ENCODE data around the gene C2CD4C. TPM values are rescaled to one million over a fixed set of nuclear protein-coding genes. Genes with fewer than 3 reads are reported as not detected.
"Not testable (repeated sequence)": the region's sequence is repeated elsewhere in the genome, so short reads cannot be mapped to it uniquely, and the experiment has no call there.

C2CD4C gene
- total RNA-seq, 1 experiment from 2014 or later, result 0.73 TPM

DNA sequence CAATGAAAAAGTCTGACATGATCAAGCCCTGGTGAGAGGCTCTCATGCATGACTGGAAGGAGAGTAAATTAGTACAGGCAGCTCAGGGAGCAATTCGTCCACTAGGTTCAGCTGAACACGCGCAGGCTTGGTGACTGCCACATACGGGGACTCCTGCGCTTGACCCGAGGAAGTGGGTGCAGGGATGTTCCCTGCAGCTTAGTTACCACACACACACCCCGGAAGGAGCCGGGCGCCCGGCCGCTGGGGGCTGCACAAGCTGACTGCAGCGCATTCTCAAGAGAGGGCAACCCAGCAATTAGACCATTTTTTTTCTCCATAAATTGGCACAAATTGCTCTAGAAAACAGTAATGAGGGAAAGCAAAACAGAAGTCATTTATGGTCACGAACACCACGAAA, 41.4 kb downstream of the C2CD4C start:
- Histone ChIP-seq H3K4me3 (no peak overlapping the region), H3K27ac (no peak overlapping the region), H3K36me3 (no peaks in the 10 kb centered on the region), H3K4me1 (no peaks in the 10 kb centered on the region), H3K27me3 (peaks cover under 1% of the 10 kb centered on the region; the same call in 1 of the 2 replicates), H3K9me3 (replicated peaks) (no peaks in the 10 kb centered on the region)
- DNase-seq, result no peak

- H3K4me3 ChIP-seq, result no peak overlapping the region
- DNase-seq, result no peak
- H3K9me3 ChIP-seq (replicated peaks), result no peaks in the 10 kb centered on the region
- no peaks in the 10 kb centered on the region for H3K4me1 ChIP-seq
- no peaks in the 10 kb centered on the region for H3K27me3 ChIP-seq
- no peaks in the 10 kb centered on the region for H3K36me3 ChIP-seq
- H3K27ac ChIP-seq, result no peak overlapping the region
These were observed 42.0 kb downstream of the C2CD4C start for GRCh38 chr19:366951-367350.

DNA sequence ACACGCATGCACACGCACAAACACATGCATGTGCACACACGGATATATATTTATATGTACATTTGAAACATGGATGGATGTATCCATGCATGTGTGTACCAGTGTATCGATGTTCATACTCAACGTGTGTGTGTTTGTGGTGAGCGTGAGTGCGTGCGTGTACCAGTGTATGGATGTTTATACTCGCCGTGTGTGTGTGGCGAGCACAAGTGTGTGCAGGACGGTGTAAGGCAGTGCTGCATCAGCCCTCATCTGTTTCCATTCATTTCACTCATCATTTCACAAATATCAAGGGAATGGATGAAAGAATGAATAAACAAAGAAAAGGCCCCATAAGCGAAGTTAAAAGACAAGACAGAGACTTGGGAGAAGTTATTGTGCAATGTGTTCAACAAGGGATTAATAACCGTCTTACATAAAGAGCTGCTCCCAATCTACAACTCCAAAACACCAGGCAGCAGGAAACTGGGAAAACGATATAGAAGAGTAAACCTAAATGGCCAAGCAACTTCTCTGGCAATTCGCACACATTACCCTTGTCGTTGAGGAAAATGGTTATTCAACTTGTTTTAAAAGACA, 42.7 kb downstream of the C2CD4C start:
- no peak for DNase-seq
- Histone ChIP-seq H3K36me3 (no peaks in the 10 kb centered on the region), H3K27me3 (no peaks in the 10 kb centered on the region), H3K4me3 (no peak overlapping the region), H3K9me3 (replicated peaks) (no peaks in the 10 kb centered on the region), H3K27ac (no peak overlapping the region), H3K4me1 (no peaks in the 10 kb centered on the region)

DNA sequence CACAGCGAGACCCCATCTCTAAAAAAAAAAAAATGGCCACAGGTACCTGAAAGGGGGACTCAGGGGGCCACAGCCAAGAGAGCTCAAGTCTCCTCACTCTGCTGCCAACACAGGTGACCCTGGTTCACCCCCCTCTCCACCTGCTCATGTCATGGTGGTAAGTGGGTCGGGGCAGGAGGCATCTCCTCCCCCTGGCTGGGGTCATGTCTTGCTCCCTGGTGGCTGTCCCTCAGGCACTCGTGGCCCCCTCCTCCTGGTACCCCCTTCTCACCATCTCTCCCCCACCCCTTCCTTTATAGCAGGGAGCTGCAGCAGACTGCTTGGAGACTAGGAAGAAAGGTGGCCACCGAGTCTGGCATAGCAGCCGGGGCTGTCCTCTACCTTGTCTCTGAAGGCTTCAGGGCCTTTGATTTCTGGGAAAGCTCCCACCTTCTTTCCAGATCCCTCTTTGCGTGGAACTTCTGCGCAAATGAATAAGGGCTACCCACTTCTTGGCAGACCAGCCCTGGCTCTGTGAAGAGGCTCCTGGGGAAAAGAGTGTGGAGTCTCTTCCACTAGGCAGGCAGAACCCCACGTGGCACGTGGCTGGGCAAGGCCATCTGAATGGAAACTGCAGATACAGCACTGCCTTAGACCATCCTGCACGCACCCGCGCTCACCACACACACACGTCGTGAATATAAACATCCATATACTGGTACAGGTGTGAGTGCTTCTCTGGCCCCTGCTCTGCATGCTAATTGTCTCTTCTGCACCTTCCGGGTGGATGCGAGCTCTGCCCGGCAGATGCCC, 44.3 kb downstream of the C2CD4C start:
- H3K27ac ChIP-seq, result no peak overlapping the region
- no peaks in the 10 kb centered on the region for H3K4me1 ChIP-seq
- H3K4me3 ChIP-seq, result no peak overlapping the region
- DNase-seq, result no peak
- no peaks in the 10 kb centered on the region for H3K36me3 ChIP-seq
- H3K27me3 ChIP-seq, result no peaks in the 10 kb centered on the region
- H3K9me3 ChIP-seq (replicated peaks), result no peaks in the 10 kb centered on the region

DNA sequence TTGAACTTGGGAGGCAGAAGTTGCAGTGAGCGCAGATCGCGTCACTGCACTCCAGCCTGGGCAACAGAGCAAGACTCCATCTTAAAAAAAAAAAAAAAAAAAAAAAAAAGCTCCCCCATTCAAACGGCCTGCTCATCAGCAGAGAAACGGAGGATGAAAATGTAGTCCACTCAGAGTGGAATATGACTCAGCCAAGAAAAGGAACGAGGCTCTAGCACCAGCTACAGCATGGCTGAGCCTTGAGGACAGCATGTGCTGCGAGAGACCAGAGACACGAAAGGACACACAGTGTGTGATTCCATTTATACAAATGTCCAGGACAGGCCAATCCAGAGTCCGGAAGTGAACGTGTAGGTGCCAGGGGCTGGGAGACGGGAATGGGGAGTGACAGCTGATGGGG, 46.3 kb downstream of the C2CD4C start:
- H3K27ac ChIP-seq, result no peak overlapping the region
- H3K4me3 ChIP-seq, result no peak overlapping the region
- no peaks in the 10 kb centered on the region for H3K4me1 ChIP-seq
- DNase-seq, result no peak
- no peaks in the 10 kb centered on the region for H3K9me3 ChIP-seq (replicated peaks)
- H3K36me3 ChIP-seq, result no peaks in the 10 kb centered on the region
- H3K27me3 ChIP-seq, result no peaks in the 10 kb centered on the region

GRCh38 chr19:362154-362553, 46.8 kb downstream of the C2CD4C start:
- Histone ChIP-seq H3K36me3 (no peaks in the 10 kb centered on the region), H3K4me1 (no peaks in the 10 kb centered on the region), H3K4me3 (no peak overlapping the region), H3K27me3 (no peaks in the 10 kb centered on the region), H3K27ac (no peak overlapping the region), H3K9me3 (replicated peaks) (no peaks in the 10 kb centered on the region)
- DNase-seq, result no peak

DNA sequence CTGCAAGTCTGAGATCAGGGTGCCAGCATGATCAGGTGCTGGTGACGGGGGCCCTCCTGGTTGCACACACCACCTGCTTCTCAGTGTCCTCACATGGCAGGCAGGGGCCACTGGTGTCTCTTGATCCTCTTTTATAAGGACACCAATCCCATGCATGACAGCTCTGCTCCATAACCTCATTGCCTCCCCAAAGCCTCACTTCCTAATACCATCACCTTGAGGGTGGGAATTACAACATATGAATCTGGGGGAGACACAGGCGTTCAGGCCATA, 49.4 kb downstream of the C2CD4C start:
- Histone ChIP-seq H3K27me3 (no peaks in the 10 kb centered on the region), H3K9me3 (replicated peaks) (no peaks in the 10 kb centered on the region), H3K4me1 (no peaks in the 10 kb centered on the region), H3K27ac (no peak overlapping the region), H3K36me3 (no peaks in the 10 kb centered on the region), H3K4me3 (no peak overlapping the region)
- no peak for DNase-seq

GRCh38 chr19:355536-355935, 53.4 kb downstream of the C2CD4C start:
- H3K27ac ChIP-seq; H3K36me3 ChIP-seq; DNase-seq; H3K27me3 ChIP-seq; H3K4me1 ChIP-seq; H3K9me3 ChIP-seq (replicated peaks); H3K4me3 ChIP-seq: not testable (repeated sequence)

Other genes starting within 250 kb of the C2CD4C start
- gene PLPP2, start 117.7 kb downstream of the C2CD4C start, total RNA-seq (2014; rRNA removed; shearing (Covaris generic)), result 0.04 TPM in 1 of 2 replicates, not detected in the other
- 14.8 and 18.5 TPM in 2 replicates for gene MIER2, start 64.4 kb downstream of the C2CD4C start, total RNA-seq (2014; rRNA removed; shearing (Covaris generic))
- 0.12 and 0.23 TPM in 2 replicates for gene SHC2, start 51.9 kb upstream of the C2CD4C start, total RNA-seq (2014; rRNA removed; shearing (Covaris generic))
- gene MADCAM1, start 87.3 kb upstream of the C2CD4C start, total RNA-seq (2014; rRNA removed; shearing (Covaris generic)), result 0.18 TPM in 1 of 2 replicates, not detected in the other
- 7.3 and 9.6 TPM in 2 replicates for gene TPGS1, start 98.3 kb upstream of the C2CD4C start, total RNA-seq (2014; rRNA removed; shearing (Covaris generic))
- 76.2 and 92.3 TPM in 2 replicates for gene CDC34, start 122.6 kb upstream of the C2CD4C start, total RNA-seq (2014; rRNA removed; shearing (Covaris generic))
- gene GZMM, start 134.9 kb upstream of the C2CD4C start, total RNA-seq (2014; rRNA removed; shearing (Covaris generic)), result not detected in 2 replicates
- gene BSG, start 163.4 kb upstream of the C2CD4C start, total RNA-seq (2014; rRNA removed; shearing (Covaris generic)), result 546 and 582 TPM in 2 replicates
- gene HCN2, start 180.7 kb upstream of the C2CD4C start, total RNA-seq (2014; rRNA removed; shearing (Covaris generic)), result 0.14 and 0.30 TPM in 2 replicates
- 27.0 and 29.6 TPM in 2 replicates for gene POLRMT, start 224.4 kb upstream of the C2CD4C start, total RNA-seq (2014; rRNA removed; shearing (Covaris generic))
- not detected in 2 replicates for gene FGF22, start 230.7 kb upstream of the C2CD4C start, total RNA-seq (2014; rRNA removed; shearing (Covaris generic))